ES-I3 (cell line): ENCODE data around the gene DLX5.

Source experiments
- H3K36me3 ChIP-seq: 2 replicates; pipeline ENCODE4 v1.6.1; 2013; ENCODE audit warnings: mild to moderate bottlenecking, low read length, control low read depth, moderate library complexity; ENCODE audit not compliant: insufficient read depth
- H3K4me1 ChIP-seq: 2 replicates; pipeline ENCODE4 v1.6.1; 2013; ENCODE audit warnings: mild to moderate bottlenecking, control low read depth, low read length; ENCODE audit not compliant: insufficient read depth
- H3K9ac ChIP-seq: 2 replicates; pipeline ENCODE4 v1.6.1; 2013; ENCODE audit warnings: low read depth, mild to moderate bottlenecking, low read length, moderate library complexity
- H3K9me3 ChIP-seq: 2 replicates; pipeline ENCODE4 v1.6.1; 2013; ENCODE audit warnings: mild to moderate bottlenecking, low read length, moderate library complexity; ENCODE audit not compliant: control insufficient read depth, insufficient read depth

Gene DLX5

DNA sequence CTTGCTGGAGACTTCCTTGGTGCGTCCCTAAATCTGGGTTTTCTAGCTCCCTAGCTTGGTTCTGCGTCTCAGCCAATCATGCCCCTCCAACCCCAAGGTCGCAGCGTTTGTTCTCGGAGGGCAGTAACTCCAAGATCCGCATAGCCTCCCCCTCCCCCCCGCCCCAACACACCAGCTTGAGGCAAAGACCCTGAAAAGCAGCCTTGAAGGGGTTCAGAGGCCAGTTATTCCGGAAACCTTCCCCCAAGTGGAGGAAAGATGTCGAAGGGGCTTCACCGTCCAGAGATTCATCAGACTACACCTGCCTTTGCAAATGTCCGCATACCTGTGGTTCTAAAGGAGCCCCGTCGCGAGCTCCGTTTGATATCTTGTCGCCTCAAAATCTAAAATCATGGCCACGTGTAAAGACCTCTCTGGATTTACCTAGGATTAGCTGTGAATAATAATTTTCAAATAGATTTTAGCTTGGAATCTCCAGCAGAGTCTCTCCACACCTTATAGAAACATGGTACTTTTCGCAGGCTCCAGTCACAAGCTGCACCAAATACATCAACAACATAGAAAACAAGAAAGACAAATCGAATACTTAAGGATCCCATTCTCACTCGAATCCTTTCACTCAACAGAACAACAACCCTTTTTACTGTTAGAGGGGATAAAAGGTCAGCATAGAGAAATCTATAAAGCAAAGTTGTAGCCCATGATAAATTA, 11.3 kb downstream of the DLX5 start:
- H3K4me1 ChIP-seq: no peaks in the 10 kb centered on the region
- no peaks in the 10 kb centered on the region for H3K9me3 ChIP-seq
- no peaks in the 10 kb centered on the region for H3K36me3 ChIP-seq
- no peak overlapping the region for H3K9ac ChIP-seq

DNA sequence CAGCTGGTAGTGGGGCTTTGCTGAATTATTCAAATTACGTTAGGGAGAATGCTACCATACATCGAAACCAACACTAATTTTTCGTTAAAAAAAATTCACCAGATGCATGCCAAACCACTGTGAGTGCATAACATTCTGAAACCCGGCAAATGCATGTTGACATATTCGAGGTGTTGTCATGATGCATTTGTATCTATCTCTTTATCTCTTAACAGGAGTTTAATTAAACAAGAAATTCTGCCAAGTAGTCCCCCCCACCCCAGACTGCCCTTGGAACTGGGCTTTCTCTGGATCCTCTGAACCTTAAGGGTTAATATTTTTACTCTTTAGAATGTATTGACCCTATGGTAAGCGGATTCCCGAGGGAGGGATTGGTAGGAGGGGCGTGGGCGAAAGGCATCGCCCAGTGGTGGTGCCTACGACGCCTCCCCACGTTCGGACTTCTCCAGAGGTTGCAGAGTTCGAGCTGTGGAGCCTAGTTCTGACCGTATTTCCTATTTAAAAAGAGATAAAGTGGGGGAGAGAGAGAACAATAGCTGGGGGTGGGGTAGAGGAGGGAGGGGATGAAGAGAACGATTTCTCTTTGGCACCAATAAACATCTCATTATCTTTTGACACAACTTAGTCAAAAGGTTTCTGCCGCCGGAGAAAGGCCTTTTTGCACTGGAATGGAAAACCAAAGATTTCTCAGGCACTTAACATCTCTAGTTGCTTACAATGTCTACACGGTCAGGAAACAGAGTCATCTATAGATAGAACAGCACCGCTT, 12.1 kb downstream of the DLX5 start:
- no peaks in the 10 kb centered on the region for H3K36me3 ChIP-seq
- no peak overlapping the region for H3K9ac ChIP-seq
- no peaks in the 10 kb centered on the region for H3K9me3 ChIP-seq
- peaks cover 2% of the 10 kb centered on the region; the same call in 1 of the 2 replicates for H3K4me1 ChIP-seq

DNA sequence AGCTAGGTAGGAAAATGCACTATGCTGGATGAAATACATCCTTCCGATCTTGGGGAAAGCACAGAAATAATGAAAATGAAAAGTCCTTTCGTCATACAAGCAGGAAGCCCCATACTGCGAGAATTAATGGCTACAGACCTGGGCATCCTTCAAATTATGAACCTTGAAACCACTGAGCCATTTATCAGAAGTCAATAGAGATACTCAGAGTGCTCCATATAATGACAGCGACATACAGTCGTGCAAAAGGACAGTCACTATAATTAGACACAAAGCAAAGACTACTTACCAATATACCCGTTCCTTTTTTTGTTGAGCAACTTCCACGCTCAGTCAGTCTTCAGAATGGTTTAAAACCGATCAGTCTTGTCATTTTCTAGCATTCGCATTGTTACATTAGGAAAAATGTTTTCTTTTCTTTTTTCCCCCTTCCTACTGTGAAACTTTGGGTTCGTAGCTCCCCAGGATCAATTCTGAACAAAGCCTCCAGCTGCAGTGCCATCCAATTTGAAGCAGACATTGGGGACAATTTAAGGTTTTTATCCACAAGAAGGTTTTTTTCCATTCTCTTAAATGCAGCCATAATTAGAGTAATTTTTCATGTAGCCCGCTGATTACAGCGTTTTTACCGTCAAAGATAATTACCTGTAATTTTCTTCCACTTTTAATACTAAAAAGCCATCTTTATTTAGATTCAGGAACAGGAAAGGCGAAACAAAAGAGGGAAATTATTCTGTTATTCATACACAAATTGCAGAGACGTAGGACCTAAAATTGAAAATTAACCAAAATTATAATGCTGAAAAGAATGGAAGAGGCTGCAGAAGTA, 12.9 kb downstream of the DLX5 start:
- H3K36me3 ChIP-seq: no peaks in the 10 kb centered on the region
- no peaks in the 10 kb centered on the region for H3K9me3 ChIP-seq
- no peak overlapping the region for H3K9ac ChIP-seq
- peaks cover 3% of the 10 kb centered on the region; the same call in 1 of the 2 replicates for H3K4me1 ChIP-seq

DNA sequence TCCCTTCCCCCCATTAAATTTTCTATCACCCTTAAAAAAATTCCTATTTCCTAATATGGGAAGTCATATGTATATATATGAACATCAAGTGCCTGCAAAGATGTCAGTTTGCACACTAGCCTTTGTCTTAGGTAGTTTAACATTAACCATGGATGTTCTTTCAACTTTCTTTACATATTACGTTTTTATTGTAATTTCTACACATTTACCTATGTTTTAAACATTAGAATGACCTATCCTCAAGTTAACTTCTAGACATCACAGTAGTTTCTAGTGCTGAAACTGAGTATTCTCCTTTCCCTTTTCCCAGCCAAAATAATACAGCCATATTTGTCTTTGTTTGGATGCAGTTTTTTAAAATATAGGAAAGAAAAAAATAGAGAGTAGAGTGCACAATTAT, 13.5 kb downstream of the DLX5 start:
- Histone ChIP-seq H3K4me1 (peaks cover 3% of the 10 kb centered on the region; the same call in 1 of the 2 replicates), H3K9ac (no peak overlapping the region), H3K9me3 (no peaks in the 10 kb centered on the region), H3K36me3 (no peaks in the 10 kb centered on the region)

DNA sequence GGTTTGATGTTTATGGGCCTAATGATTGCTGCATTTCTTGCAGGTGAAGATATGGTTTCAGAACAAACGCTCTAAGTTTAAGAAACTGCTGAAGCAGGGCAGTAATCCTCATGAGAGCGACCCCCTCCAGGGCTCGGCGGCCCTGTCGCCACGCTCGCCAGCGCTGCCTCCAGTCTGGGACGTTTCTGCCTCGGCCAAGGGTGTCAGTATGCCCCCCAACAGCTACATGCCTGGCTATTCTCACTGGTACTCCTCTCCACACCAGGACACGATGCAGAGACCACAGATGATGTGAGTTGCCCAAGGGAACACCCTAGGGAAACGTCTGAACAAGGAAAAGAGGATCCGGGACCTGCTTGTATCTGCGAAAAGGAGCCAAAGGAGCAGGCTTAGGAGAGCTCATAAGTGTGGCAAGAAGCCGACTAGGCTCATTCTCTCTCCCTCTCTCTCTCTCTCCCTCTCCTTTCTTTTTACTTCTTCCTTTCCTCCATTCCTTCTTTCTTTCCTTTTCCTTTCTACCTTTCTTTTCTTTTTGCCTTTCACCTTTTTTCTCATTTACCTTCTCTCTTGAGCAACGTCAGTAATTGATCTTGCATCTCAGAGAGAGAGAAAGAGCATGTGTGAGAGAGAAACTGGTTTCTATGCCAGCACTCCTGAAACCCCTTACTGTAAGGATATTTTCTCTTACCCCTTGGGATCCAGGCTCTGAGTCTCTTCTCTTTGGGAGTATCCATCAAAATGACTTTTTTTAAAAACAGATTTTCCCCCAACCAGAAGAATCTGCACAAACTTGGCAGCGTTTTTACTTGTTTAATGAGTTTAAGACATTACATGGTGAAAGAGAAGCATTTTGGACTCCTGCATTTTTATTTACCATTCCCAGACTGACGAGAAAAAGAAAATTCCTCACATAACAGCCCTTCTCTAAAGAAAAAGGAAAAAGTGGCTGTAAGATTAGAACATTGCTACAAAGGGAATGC, 14.6 kb downstream of the DLX5 start:
- no peaks in the 10 kb centered on the region for H3K36me3 ChIP-seq
- no peaks in the 10 kb centered on the region for H3K9me3 ChIP-seq
- no peak overlapping the region for H3K9ac ChIP-seq
- H3K4me1 ChIP-seq: peaks cover 3% of the 10 kb centered on the region; the same call in 1 of the 2 replicates

DNA sequence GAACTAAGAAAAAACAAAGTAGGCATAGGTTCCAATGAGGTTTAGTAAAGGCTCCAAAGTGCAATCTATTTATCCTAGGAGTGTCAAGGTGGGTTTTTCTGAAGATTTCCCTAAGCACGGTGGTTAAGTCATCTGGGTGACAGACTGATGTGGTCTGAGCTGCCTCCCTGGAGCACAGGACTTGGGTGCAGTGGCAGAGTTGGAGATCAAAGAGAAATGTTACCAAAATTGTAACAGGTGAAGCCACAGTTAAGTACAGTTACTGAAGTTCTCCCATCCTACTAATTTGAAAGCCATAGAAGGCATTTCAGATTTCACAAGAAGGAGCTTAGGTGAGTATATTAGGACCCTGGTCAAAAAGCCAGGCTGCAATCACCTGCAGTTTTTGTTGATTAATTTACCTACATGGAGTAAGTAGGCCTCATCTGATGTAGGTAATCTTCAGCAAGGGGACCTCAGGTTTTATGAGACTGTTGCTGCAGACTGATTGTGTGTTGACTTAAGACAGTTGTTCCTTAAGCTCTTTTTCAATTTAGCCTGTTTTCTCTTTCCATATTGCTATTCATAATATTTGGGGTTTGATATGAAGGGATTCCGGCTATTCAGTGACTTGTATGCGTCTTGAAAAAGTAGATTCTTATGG, 16.2 kb downstream of the DLX5 start:
- no peaks in the 10 kb centered on the region for H3K36me3 ChIP-seq
- no peaks in the 10 kb centered on the region for H3K9me3 ChIP-seq
- peaks cover 3% of the 10 kb centered on the region; the same call in 1 of the 2 replicates for H3K4me1 ChIP-seq
- no peak overlapping the region for H3K9ac ChIP-seq

DNA sequence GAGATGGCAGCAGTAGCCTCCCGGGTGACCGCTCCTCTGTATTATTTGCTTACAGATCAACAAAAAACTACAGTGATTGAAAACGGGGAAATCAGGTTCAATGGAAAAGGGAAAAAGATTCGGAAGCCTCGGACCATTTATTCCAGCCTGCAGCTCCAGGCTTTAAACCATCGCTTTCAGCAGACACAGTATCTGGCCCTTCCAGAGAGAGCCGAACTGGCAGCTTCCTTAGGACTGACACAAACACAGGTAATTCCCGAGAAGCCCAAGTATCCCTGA, 17.1 kb downstream of the DLX5 start:
- H3K4me1 ChIP-seq: peaks cover 8% of the 10 kb centered on the region; the same call in 1 of the 2 replicates
- no peaks in the 10 kb centered on the region for H3K9me3 ChIP-seq

DNA sequence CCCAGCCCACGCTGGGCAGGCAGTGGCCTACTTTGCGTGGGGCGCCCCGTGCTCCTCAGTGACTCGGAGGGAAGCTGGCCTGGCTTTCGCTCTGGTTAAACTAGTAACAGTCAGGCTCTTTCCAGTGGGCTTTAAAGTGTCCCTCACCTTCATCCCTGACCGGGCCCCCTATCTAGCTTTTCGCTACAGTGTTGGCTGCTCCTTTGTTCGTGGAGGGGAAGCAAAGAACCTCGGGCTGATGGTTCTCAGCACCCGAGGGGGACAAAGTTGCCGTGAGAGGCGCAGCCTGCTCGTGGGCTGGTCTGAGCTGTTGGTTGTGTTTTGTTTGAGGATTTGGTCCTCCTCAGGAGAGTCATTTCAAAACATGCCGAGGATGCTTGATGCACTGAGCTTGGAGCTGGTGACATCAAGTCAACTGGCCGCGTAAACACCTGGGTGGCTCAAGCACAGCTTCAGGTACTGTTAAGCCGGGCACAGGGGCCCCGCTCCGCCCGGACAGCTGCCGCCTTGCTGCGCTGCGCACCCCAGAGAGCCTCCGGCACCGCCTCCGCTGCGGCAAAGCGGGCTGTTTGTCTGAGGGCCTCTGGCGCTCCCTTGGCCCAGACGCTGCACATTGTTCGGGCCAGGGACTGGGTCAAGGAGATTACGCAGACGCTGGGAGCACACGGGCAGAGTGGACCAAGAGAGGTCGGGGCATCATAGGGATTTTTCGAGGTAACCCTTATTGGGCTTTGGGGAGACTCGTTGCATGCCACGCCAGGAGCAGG, 17.6 kb downstream of the DLX5 start:
- Histone ChIP-seq H3K9ac (peak overlapping the region; percentile 44; the same call in 1 of the 2 replicates), H3K36me3 (no peaks in the 10 kb centered on the region), H3K9me3 (no peaks in the 10 kb centered on the region), H3K4me1 (peaks cover 11% of the 10 kb centered on the region)

More for the DNA sequence above, 17.1 kb downstream of the DLX5 start:
- Histone ChIP-seq H3K36me3 (no peaks in the 10 kb centered on the region), H3K9ac (no peak overlapping the region)

DNA sequence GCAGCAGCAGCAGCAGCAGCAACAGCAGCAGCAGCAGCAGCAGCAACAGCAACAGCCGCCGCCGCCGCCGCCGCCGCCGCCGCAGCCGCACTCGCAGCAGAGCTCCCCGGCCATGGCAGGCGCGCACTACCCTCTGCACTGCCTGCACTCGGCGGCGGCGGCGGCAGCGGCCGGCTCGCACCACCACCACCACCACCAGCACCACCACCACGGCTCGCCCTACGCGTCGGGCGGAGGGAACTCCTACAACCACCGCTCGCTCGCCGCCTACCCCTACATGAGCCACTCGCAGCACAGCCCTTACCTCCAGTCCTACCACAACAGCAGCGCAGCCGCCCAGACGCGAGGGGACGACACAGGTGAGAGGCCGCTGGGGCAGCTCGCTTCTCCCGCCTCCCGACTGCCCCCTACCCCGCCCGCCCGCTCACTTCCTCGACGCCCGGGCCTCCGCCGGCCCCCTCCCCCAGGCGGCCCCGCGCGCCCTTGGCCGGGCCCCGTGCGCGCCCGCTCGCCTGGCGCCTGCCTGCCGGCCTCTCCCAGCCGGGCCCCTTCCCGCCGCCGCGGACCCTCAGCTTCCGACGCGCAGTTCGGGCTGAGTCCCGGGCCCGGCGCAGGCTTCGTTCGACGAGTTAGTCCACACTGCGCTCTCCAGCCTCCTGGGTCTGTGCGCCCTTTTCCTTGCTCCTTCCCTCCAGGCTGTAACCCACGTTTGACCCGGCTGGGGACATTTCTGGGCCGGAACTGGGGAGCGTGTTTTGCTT, 18.4 kb downstream of the DLX5 start:
- H3K9ac ChIP-seq: peak overlapping the region; percentile 44; the same call in 1 of the 2 replicates
- no peaks in the 10 kb centered on the region for H3K9me3 ChIP-seq
- H3K36me3 ChIP-seq: no peaks in the 10 kb centered on the region
- peaks cover 17% of the 10 kb centered on the region for H3K4me1 ChIP-seq

DNA sequence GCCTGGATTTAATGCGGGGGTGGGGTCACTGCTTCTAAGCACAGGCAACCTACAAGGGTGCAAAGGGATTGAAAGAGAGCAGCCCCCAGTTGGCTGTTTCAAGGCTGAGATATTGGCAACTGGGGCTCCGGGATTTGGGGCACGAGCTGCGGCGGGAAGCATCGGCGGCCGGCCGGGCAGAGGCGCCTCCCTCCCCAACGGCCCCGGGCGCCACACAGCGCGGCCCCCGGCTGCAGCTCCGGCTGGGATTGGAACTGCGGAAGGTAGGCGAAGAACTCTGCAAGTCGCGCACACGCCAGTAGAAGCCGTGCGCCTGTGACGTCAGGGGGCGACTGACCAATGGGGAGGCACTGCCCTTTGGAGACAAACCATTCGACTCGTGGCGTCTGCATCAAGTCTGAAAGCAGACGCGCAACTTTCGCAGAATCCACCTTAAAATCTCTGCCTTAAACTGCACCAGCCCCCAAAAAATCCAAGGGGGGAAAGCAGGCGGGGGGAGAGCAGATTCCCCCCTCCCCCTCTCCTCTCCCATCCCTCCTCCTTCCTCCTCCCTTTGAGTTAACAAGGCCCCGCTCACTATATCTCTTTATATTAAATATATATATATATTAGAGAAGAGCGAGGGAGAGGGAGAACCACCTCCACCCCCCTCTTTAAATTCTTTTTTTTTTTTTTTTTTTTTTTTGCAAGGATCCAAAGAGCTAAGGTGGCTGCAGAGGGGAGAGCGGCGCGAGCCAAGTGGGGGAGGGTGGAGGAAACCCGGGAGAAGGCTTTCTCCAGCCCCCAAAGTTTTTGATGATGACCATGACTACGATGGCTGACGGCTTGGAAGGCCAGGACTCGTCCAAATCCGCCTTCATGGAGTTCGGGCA, 19.2 kb downstream of the DLX5 start, which contains the start of gene DLX6:
TSS of gene DLX6 (plus strand) at position 371 of the 872 bp plus-strand sequence. CDS start at position 796, 425 bp downstream.
- H3K36me3 ChIP-seq: no peaks in the 10 kb centered on the region
- peaks cover 23% of the 10 kb centered on the region for H3K4me1 ChIP-seq
- H3K9me3 ChIP-seq: no peaks in the 10 kb centered on the region
- H3K9ac ChIP-seq: peak within 1 kb of the TSS; percentile 44; the same call in 1 of the 2 replicates
